HFFc6 (cell line): Measurements from ENCODE around the gene HCK. TPM values are rescaled to one million over a fixed set of nuclear protein-coding genes. Genes with fewer than 3 reads are reported as not detected.

Experiments
- DNase-seq: peaks from one replicate; pipeline ENCODE4 v3.0.0-alpha.2; 2018
- H3K27ac Mint-ChIP-seq: 2 replicates; pipeline ENCODE4 v1.8.0; 2020; ENCODE audit warnings: mild to moderate bottlenecking, mixed read lengths
- H3K27me3 Mint-ChIP-seq: 2 replicates; pipeline ENCODE4 v1.8.0; 2021; ENCODE audit warnings: mild to moderate bottlenecking, moderate library complexity, mixed read lengths; ENCODE audit not compliant: insufficient read depth
- H3K36me3 Mint-ChIP-seq: 2 replicates; pipeline ENCODE4 v1.8.0; 2021; ENCODE audit warnings: low read depth, mixed read lengths
- H3K4me1 Mint-ChIP-seq: 2 replicates; pipeline ENCODE4 v1.8.0; 2020; ENCODE audit warnings: low read depth, mixed read lengths
- H3K4me3 Mint-ChIP-seq: 2 replicates; pipeline ENCODE4 v1.8.0; 2020; ENCODE audit warnings: mild to moderate bottlenecking, moderate library complexity, mixed read lengths
- H3K9me3 Mint-ChIP-seq: 2 replicates; pipeline ENCODE4 v1.8.0; 2020; ENCODE audit warnings: mild to moderate bottlenecking, mixed read lengths
- total RNA-seq, 6 experiments: library from RNA; stranded (reverse); fragmentation: NEBNext Ultra II Directional; extraction: Animal tissue kit (Norgen Biotek cat#: 25700); gene quantifications; 2 replicates in 1 of 6; 3 replicates in 5 of 6; pipeline ENCODE4 v1.2.3, GENCODE V29; 2021
- TF ChIP-seq, protein P1 (sequence below): fragments of 200-600 bp; sonication (generic); IDR thresholded peaks from 2 replicates; pipeline ENCODE4 v1.5.0; 2021; ENCODE audit warnings: antibody characterized with exemption, mild to moderate bottlenecking

HCK gene
- total RNA-seq, 6 experiments from 2014 or later, result not detected

DNA sequence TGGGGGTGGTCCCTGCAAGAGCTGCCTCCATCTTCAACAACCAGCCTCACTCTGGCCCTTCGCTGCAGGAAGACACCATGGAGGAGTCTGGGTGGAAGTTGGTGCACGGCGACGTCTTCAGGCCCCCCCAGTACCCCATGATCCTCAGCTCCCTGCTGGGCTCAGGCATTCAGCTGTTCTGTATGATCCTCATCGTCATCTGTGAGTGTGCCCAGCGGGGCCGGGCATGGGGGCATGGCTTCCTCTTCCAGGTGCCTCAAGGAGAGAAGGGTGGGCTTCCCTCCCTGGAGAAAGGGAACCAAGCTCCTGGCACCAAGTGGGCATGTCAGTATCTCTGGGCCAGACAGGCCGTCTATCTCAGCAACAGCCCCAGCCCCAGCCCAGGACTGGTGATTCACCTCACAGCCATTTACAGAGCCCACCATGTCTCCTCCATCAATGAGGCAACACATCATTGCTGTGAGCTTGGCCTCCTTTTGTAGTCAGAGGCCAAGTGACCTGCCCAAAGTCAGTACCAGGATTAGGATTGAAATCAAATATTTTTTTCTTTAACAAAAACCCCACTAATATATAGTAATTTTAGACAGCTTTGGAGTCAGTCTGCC lies 97.6 kb downstream of the HCK start:
- DNase-seq, result no peak
- TF ChIP-seq, protein P1, sequence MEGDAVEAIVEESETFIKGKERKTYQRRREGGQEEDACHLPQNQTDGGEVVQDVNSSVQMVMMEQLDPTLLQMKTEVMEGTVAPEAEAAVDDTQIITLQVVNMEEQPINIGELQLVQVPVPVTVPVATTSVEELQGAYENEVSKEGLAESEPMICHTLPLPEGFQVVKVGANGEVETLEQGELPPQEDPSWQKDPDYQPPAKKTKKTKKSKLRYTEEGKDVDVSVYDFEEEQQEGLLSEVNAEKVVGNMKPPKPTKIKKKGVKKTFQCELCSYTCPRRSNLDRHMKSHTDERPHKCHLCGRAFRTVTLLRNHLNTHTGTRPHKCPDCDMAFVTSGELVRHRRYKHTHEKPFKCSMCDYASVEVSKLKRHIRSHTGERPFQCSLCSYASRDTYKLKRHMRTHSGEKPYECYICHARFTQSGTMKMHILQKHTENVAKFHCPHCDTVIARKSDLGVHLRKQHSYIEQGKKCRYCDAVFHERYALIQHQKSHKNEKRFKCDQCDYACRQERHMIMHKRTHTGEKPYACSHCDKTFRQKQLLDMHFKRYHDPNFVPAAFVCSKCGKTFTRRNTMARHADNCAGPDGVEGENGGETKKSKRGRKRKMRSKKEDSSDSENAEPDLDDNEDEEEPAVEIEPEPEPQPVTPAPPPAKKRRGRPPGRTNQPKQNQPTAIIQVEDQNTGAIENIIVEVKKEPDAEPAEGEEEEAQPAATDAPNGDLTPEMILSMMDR, result no peak
- Mint-ChIP-seq H3K4me1 (peaks cover 3% of the 10 kb centered on the region), H3K9me3 (no peaks in the 10 kb centered on the region), H3K36me3 (peaks cover 36% of the 10 kb centered on the region), H3K27ac (no peak overlapping the region), H3K27me3 (no peaks in the 10 kb centered on the region; the same call in 1 of the 2 replicates), H3K4me3 (no peak overlapping the region)

DNA sequence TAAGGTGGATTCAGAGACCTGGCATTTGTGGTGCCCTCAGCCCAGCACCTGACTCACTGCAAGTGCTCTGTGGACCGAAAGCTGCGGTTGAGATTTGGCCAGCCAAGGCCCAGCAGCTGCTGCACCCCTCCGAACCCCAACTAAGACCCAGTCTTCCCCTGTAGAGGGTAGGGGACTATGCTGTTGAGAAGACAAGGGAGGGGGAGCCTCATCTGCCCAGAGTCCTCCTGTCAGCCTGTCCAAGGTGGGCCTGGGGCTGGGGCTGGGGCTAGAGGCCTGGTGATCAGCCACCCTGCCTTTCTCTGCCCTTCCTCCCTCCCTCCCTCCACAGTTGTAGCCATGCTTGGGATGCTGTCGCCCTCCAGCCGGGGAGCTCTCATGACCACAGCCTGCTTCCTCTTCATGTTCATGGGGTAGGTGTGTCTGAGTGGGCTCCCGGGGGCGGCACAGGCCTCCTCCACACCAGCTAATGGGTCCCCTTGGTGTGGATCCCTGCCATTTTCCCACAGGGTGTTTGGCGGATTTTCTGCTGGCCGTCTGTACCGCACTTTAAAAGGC lies 98.3 kb downstream of the HCK start:
- TF ChIP-seq, protein P1, result no peak
- Mint-ChIP-seq H3K36me3 (peaks cover 31% of the 10 kb centered on the region), H3K4me3 (no peak overlapping the region), H3K4me1 (peaks cover 10% of the 10 kb centered on the region), H3K27me3 (no peaks in the 10 kb centered on the region; the same call in 1 of the 2 replicates), H3K9me3 (no peaks in the 10 kb centered on the region), H3K27ac (no peak overlapping the region)
- no peak for DNase-seq

Other genes with a start within 250 kb of the HCK start
- gene MYLK2, start 232.9 kb upstream of the HCK start, total RNA-seq, result under 1 TPM; 0.07 to 0.30 (median 0.16) TPM
- not detected for gene FOXS1, start 206.6 kb upstream of the HCK start, total RNA-seq
- gene DUSP15, start 181.7 kb upstream of the HCK start, total RNA-seq, result not detected
- not detected for gene TTLL9, start 181.6 kb upstream of the HCK start, total RNA-seq
- gene PDRG1, start 100.2 kb upstream of the HCK start, total RNA-seq, result 10 to 100 TPM; 12.2 to 17.1 (median 13.1) TPM
- gene XKR7, start 84.1 kb upstream of the HCK start, total RNA-seq, result not detected
- not detected for gene CCM2L, start 41.8 kb upstream of the HCK start, total RNA-seq
- gene TM9SF4, start 57.5 kb downstream of the HCK start, total RNA-seq, result 10 to 100 TPM; 54.8 to 73.9 (median 60.7) TPM
- gene PLAGL2, start 155.5 kb downstream of the HCK start, total RNA-seq, result 10 to 100 TPM in 2 of 6 experiments, 1 to 10 TPM in 4; 8.5 to 11.1 (median 9.5) TPM
- 10 to 100 TPM; 64.1 to 83.7 (median 74.6) TPM for gene POFUT1, start 155.6 kb downstream of the HCK start, total RNA-seq
- 10 to 100 TPM; 29.9 to 33.7 (median 31.9) TPM for gene KIF3B, start 225.4 kb downstream of the HCK start, total RNA-seq